Measurements from ENCODE around the gene MAP2K2.

- TF ChIP-seq CTCF (conservative IDR thresholded peaks at IDR 0.05; ENCODE audit: low read length) (no peak), EZH2phosphoT487 (IDR thresholded peaks at IDR 0.05; ENCODE audit: borderline replicate concordance) (no peak)
These were observed 26.4 kb downstream of the MAP2K2 start for GRCh38 chr19:4097501-4097900.

All from Loucy (cell line).